ENCODE results near the gene OTOG.

The OTOG gene

GRCh38 chr11:17609291-17610084 lies 62.4 kb downstream of the OTOG start:
- ChIA-PET POLR2A (no interaction called here), CTCF (no interaction called here)
- TF ChIP-seq ARNT (IDR thresholded peaks at IDR 0.05) = no peak
- no peak for TF ChIP-seq BHLHE40 (IDR thresholded peaks at IDR 0.05; ENCODE audit: borderline replicate concordance)
- no peak for TF ChIP-seq PKNOX1 (IDR thresholded peaks at IDR 0.05)
- no peak for TF ChIP-seq ELF4 (IDR thresholded peaks at IDR 0.05)
- TF ChIP-seq FOXK2 (IDR thresholded peaks at IDR 0.05) = no peak
- no peak for TF ChIP-seq LEF1 (IDR thresholded peaks at IDR 0.05; ENCODE audit: borderline replicate concordance)
- TF ChIP-seq SUZ12 (IDR thresholded peaks at IDR 0.05) = no peak
- TF ChIP-seq ZNF384 (IDR thresholded peaks at IDR 0.05) = no peak
- TF ChIP-seq TARDBP (IDR thresholded peaks at IDR 0.05) = no peak
- TF ChIP-seq HDGF (IDR thresholded peaks at IDR 0.05; ENCODE audit: borderline replicate concordance) = no peak
- TF ChIP-seq SP1 (IDR thresholded peaks at IDR 0.05) = no peak
- TF ChIP-seq FOXA1 (IDR thresholded peaks at IDR 0.05) = no peak
- no peak for TF ChIP-seq CTBP1 (IDR thresholded peaks at IDR 0.05; ENCODE audit: borderline replicate concordance)
- TF ChIP-seq L3MBTL2 (conservative IDR thresholded peaks at IDR 0.05) = no peak
- no peak for TF ChIP-seq NFRKB (IDR thresholded peaks at IDR 0.05)
- TF ChIP-seq FOXM1 (IDR thresholded peaks at IDR 0.05; ENCODE audit: borderline replicate concordance) = no peak
- DNase-seq (ENCODE audit: extremely low spot score) = no peak

- TF ChIP-seq LEF1 (IDR thresholded peaks at IDR 0.05; ENCODE audit: borderline replicate concordance) (no peak), SP1 (IDR thresholded peaks at IDR 0.05) (no peak), ZNF384 (IDR thresholded peaks at IDR 0.05) (no peak), FOXA1 (IDR thresholded peaks at IDR 0.05) (no peak), TARDBP (IDR thresholded peaks at IDR 0.05) (no peak), ARNT (IDR thresholded peaks at IDR 0.05) (no peak), CTBP1 (IDR thresholded peaks at IDR 0.05; ENCODE audit: borderline replicate concordance) (no peak), PKNOX1 (IDR thresholded peaks at IDR 0.05) (no peak), L3MBTL2 (conservative IDR thresholded peaks at IDR 0.05) (no peak), FOXM1 (IDR thresholded peaks at IDR 0.05; ENCODE audit: borderline replicate concordance) (no peak), ELF4 (IDR thresholded peaks at IDR 0.05) (no peak), BHLHE40 (IDR thresholded peaks at IDR 0.05; ENCODE audit: borderline replicate concordance) (no peak)
- CTCF ChIA-PET = no interaction called here
- DNase-seq (ENCODE audit: extremely low spot score) = no peak
- POLR2A ChIA-PET = no interaction called here
Observed at GRCh38 chr11:17610085-17610894, 63.2 kb downstream of the OTOG start.

- DNase-seq (ENCODE audit: extremely low spot score) = no peak
- ChIA-PET CTCF (no interaction called here), POLR2A (no interaction called here)
- no peak for TF ChIP-seq TARDBP (IDR thresholded peaks at IDR 0.05)
- TF ChIP-seq FOXM1 (IDR thresholded peaks at IDR 0.05; ENCODE audit: borderline replicate concordance) = no peak
- no peak for TF ChIP-seq SUZ12 (IDR thresholded peaks at IDR 0.05)
- TF ChIP-seq L3MBTL2 (conservative IDR thresholded peaks at IDR 0.05) = no peak
- no peak for TF ChIP-seq ZNF384 (IDR thresholded peaks at IDR 0.05)
- TF ChIP-seq PKNOX1 (IDR thresholded peaks at IDR 0.05) = no peak
- TF ChIP-seq ELF4 (IDR thresholded peaks at IDR 0.05) = no peak
- no peak for TF ChIP-seq FOXA1 (IDR thresholded peaks at IDR 0.05)
- TF ChIP-seq ARNT (IDR thresholded peaks at IDR 0.05) = no peak
Observed at GRCh38 chr11:17611049-17611448, 64.0 kb downstream of the OTOG start.

GRCh38 chr11:17611503-17612220 lies 64.6 kb downstream of the OTOG start:
- TF ChIP-seq NFRKB (IDR thresholded peaks at IDR 0.05) (no peak), SP1 (IDR thresholded peaks at IDR 0.05) (no peak), FOXA1 (IDR thresholded peaks at IDR 0.05) (no peak), LEF1 (IDR thresholded peaks at IDR 0.05; ENCODE audit: borderline replicate concordance) (no peak), TARDBP (IDR thresholded peaks at IDR 0.05) (no peak), SUZ12 (IDR thresholded peaks at IDR 0.05) (no peak), BHLHE40 (IDR thresholded peaks at IDR 0.05; ENCODE audit: borderline replicate concordance) (no peak), FOXM1 (IDR thresholded peaks at IDR 0.05; ENCODE audit: borderline replicate concordance) (no peak), L3MBTL2 (conservative IDR thresholded peaks at IDR 0.05) (no peak), HDGF (IDR thresholded peaks at IDR 0.05; ENCODE audit: borderline replicate concordance) (no peak), ARNT (IDR thresholded peaks at IDR 0.05) (no peak), ZNF384 (IDR thresholded peaks at IDR 0.05) (no peak)
- POLR2A ChIA-PET = no interaction called here
- DNase-seq (ENCODE audit: extremely low spot score) = no peak
- CTCF ChIA-PET = no interaction called here

Data from HEK293T (cell line).